ENCODE results near the gene TMED4.

The TMED4 gene

DNA sequence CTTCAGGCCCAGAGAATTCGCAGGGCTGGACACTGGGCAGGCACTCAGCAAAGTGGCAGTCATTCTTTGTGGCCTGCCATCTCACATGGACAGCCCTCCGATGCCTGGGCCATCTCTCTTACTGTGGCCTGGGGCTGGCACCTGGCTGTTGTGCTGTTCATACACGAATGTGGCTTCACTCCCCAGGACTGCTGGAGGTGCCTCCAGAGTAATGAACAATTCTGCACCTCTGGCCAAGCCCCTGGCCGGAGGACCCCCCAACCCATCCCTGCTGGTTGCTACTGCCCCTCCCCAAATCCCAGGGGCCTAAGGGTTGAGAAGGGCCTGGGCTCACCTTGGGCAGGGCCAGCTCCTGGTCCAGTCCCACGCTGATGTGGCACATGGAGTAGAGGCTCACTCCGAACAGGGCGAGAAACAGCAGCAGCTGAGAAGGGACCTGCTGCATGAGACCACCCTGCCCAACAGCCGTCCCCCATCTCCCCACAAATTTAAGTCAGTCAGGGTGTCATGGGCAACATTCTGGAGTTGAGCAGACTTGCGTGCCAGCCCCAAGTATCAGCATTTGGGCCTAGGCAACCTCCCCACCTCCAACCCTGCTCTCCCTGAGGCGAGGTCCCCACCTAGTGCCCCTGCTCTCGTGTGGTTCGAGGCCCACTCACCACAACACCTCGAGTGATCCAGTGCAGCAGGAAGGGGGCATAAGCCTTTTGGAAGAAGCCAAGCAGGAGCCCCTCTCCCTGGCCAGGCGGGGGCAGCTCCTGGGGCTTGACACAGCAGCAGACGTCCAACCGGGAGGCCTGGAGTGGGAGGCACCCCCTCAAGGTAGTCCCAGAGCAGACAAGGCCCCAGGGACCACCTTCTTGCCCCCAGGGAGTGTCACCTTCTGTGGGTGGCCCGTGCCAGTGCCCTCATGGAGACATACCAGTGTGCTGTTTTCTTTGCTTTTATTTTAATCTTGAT lies 50.3 kb downstream of the TMED4 start:
- H3K4me3 ChIP-seq (ENCODE audit: insufficient read length, low read depth) = no peak overlapping the region
- H3K9me3 ChIP-seq (ENCODE audit: insufficient read depth, low read length) = no peaks in the 10 kb centered on the region
- no peaks in the 10 kb centered on the region for H3K27me3 ChIP-seq (ENCODE audit: insufficient read depth, insufficient read length)
- no peak for DNase-seq (ENCODE audit: low read depth, low spot score)
- peak overlapping the region; percentile 25 for H3K9ac ChIP-seq (ENCODE audit: insufficient read length, low read depth)
- TF ChIP-seq YY1 (IDR thresholded peaks at IDR 0.05; ENCODE audit: insufficient read depth, insufficient read length) (no peak), ZNF274 (IDR thresholded peaks at IDR 0.05; ENCODE audit: low read depth, low read length) (no peak), SUZ12 (IDR thresholded peaks at IDR 0.05; ENCODE audit: extremely low read depth, insufficient read depth, insufficient read length) (no peak)
- no peaks in the 10 kb centered on the region for H3K4me1 ChIP-seq (ENCODE audit: insufficient read depth, insufficient read length)
- no peaks in the 10 kb centered on the region for H3K36me3 ChIP-seq (ENCODE audit: insufficient read depth, insufficient read length, low read length)

DNA sequence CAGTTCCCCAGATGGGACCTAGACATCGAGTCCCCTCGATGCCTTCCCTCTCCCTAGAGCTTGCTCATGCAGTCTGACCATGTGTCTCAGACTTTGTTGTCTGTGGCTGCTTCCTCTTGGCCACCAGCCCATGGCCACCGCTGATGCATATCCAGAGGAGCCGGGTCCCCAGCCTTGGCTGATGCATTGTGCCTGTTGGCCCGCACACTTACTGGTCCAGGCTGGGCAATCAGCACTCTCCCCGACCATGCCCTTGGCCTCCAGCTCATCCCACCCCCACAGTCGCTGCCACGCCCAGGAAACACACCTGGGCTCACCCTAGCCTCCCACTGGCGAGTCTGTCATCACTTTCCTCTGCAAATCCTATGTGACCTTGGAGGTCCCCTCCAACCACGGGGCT lies 51.0 kb downstream of the TMED4 start:
- TF ChIP-seq SUZ12 (IDR thresholded peaks at IDR 0.05; ENCODE audit: extremely low read depth, insufficient read depth, insufficient read length) (no peak), ZNF274 (IDR thresholded peaks at IDR 0.05; ENCODE audit: low read depth, low read length) (no peak), YY1 (IDR thresholded peaks at IDR 0.05; ENCODE audit: insufficient read depth, insufficient read length) (no peak)
- no peaks in the 10 kb centered on the region for H3K9me3 ChIP-seq (ENCODE audit: insufficient read depth, low read length)
- no peak overlapping the region for H3K4me3 ChIP-seq (ENCODE audit: insufficient read length, low read depth)
- no peaks in the 10 kb centered on the region for H3K36me3 ChIP-seq (ENCODE audit: insufficient read depth, insufficient read length, low read length)
- H3K4me1 ChIP-seq (ENCODE audit: insufficient read depth, insufficient read length) = no peaks in the 10 kb centered on the region
- no peaks in the 10 kb centered on the region for H3K27me3 ChIP-seq (ENCODE audit: insufficient read depth, insufficient read length)
- no peak overlapping the region for H3K9ac ChIP-seq (ENCODE audit: insufficient read length, low read depth)
- no peak for DNase-seq (ENCODE audit: low read depth, low spot score)
